KMS-11 (cell line): Measurements from ENCODE around the gene CCNJ.

Experiments
- H2AFZ ChIP-seq: fragments of 200-600 bp; sonication (generic); 2 replicates; pipeline ENCODE4 v1.6.1; 2016; ENCODE audit warnings: antibody characterized with exemption, mixed run types, low read depth
- H3K27ac ChIP-seq: fragments of 200-600 bp; sonication (generic); 2 replicates; pipeline ENCODE4 v1.6.1; 2016; ENCODE audit warnings: mild to moderate bottlenecking, mixed run types
- H3K27me3 ChIP-seq: fragments of 200-600 bp; sonication (generic); 2 replicates; pipeline ENCODE4 v1.6.1; 2017; ENCODE audit warnings: mild to moderate bottlenecking, low read depth, mixed run types, moderate library complexity; ENCODE audit not compliant: insufficient read depth
- H3K36me3 ChIP-seq: fragments of 200-600 bp; sonication (generic); 2 replicates; pipeline ENCODE4 v1.6.1; 2017; ENCODE audit warnings: mild to moderate bottlenecking, mixed run types; ENCODE audit not compliant: insufficient read depth
- H3K4me1 ChIP-seq: fragments of 200-600 bp; sonication (generic); 2 replicates; pipeline ENCODE4 v1.6.1; 2016; ENCODE audit warnings: mild to moderate bottlenecking, low read depth, mixed run types; ENCODE audit not compliant: poor library complexity, severe bottlenecking
- H3K4me2 ChIP-seq: fragments of 200-600 bp; sonication (generic); 2 replicates; pipeline ENCODE4 v1.7.0; 2016; ENCODE audit warnings: mild to moderate bottlenecking, mixed run types
- H3K4me3 ChIP-seq: fragments of 200-600 bp; sonication (generic); IDR thresholded peaks from 2 replicates; pipeline ENCODE4 v1.6.1; 2017; ENCODE audit warnings: low read depth, low read length, mixed read lengths; ENCODE audit not compliant: insufficient read depth
- H3K79me2 ChIP-seq: fragments of 200-600 bp; sonication (generic); 2 replicates; pipeline ENCODE4 v1.6.1; 2016; ENCODE audit warnings: low read depth, mixed run types; ENCODE audit not compliant: insufficient read depth
- H3K9ac ChIP-seq: fragments of 200-600 bp; sonication (generic); 2 replicates; pipeline ENCODE4 v1.6.1; 2016; ENCODE audit warnings: mild to moderate bottlenecking, mixed run types
- H4K20me1 ChIP-seq: fragments of 200-600 bp; sonication (generic); 2 replicates; pipeline ENCODE4 v1.6.1; 2016; ENCODE audit warnings: mild to moderate bottlenecking, mixed run types; ENCODE audit not compliant: insufficient read depth
- TF ChIP-seq, protein P1 (sequence below): fragments of 200-600 bp; sonication (generic); conservative IDR thresholded peaks from 2 replicates; pipeline ENCODE4 v1.6.1; 2017; ENCODE audit warnings: low read depth, mild to moderate bottlenecking, antibody characterized with exemption, low read length, moderate library complexity, mixed read lengths

Gene CCNJ

DNA sequence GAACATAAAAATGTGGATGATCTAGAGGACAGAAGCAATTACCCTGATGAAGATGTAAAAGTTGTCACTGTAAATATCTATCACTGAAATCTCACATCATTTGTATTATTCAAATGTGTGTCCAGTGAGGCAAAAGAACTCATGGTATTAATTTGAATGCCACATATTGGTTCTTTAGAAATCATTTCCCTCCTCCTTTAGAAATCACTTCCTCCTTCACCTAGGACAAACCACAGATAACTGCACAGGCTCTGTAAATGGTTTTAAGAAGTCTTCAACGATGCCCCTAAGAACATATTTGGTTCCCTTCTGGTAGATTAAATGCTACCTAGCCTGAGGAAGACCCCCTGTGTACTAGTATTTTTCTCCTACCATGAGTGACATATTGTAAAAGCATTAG lies 53.6 kb downstream of the CCNJ start:
- H3K36me3 ChIP-seq = no peaks in the 10 kb centered on the region

DNA sequence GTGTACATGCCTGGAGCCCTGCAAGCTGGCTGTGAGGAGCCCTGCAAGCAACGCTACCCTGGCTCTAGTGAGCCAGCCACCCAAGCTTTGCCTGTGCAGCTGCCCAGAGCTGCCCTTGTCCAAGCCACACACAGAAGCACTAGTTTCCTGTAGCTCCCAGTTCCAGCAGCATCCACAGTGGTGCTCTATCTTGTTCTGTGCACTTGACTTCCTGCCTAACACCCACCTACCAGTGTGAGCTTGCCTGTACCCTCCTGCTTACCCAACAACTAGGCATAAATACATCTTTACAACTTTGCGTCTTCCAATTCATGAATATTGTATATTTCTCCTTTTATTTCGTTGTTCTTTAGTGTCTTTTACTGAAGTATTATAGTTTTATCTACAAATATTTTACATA lies 54.5 kb downstream of the CCNJ start:
- Histone ChIP-seq H3K9ac (no peak overlapping the region), H3K4me1 (no peaks in the 10 kb centered on the region), H2AFZ (no peak overlapping the region), H3K4me3 (no peak overlapping the region), H3K27me3 (no peaks in the 10 kb centered on the region), H3K36me3 (no peaks in the 10 kb centered on the region), H4K20me1 (no peaks in the 10 kb centered on the region), H3K4me2 (no peak overlapping the region), H3K27ac (no peak overlapping the region), H3K79me2 (no peaks in the 10 kb centered on the region)
- TF ChIP-seq, protein P1, sequence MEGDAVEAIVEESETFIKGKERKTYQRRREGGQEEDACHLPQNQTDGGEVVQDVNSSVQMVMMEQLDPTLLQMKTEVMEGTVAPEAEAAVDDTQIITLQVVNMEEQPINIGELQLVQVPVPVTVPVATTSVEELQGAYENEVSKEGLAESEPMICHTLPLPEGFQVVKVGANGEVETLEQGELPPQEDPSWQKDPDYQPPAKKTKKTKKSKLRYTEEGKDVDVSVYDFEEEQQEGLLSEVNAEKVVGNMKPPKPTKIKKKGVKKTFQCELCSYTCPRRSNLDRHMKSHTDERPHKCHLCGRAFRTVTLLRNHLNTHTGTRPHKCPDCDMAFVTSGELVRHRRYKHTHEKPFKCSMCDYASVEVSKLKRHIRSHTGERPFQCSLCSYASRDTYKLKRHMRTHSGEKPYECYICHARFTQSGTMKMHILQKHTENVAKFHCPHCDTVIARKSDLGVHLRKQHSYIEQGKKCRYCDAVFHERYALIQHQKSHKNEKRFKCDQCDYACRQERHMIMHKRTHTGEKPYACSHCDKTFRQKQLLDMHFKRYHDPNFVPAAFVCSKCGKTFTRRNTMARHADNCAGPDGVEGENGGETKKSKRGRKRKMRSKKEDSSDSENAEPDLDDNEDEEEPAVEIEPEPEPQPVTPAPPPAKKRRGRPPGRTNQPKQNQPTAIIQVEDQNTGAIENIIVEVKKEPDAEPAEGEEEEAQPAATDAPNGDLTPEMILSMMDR = no peak

More for the DNA sequence above, 53.6 kb downstream of the CCNJ start:
- no peaks in the 10 kb centered on the region for H4K20me1 ChIP-seq
- H3K79me2 ChIP-seq = no peaks in the 10 kb centered on the region
- TF ChIP-seq, protein P1 = no peak
- no peaks in the 10 kb centered on the region for H3K27me3 ChIP-seq
- H3K27ac ChIP-seq = no peak overlapping the region
- no peak overlapping the region for H3K4me2 ChIP-seq
- H3K4me3 ChIP-seq = no peak overlapping the region
- no peak overlapping the region for H2AFZ ChIP-seq
- no peaks in the 10 kb centered on the region for H3K4me1 ChIP-seq
- no peak overlapping the region for H3K9ac ChIP-seq

DNA sequence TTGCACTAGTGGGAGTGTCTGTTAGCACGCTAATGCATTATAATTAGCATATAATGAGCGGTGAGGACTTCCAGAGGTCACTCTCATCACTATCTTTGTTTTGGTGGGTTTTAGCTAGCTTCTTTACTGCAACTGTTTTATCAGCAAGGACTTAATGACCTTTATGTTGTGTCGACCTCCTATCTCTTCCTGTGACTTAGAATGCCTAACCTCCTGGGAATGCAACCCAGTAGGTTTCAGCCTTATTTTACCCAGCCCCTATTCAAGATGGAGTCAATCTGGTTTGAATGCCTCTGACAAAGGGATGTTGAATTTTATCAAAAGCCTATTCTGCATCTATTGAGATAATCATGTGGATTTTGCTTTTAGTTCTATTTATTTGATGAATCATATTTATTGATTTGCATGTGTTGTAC lies 64.2 kb downstream of the CCNJ start:
- no peak overlapping the region for H2AFZ ChIP-seq
- no peaks in the 10 kb centered on the region for H4K20me1 ChIP-seq
- H3K9ac ChIP-seq = no peak overlapping the region
- H3K4me2 ChIP-seq = no peak overlapping the region
- no peaks in the 10 kb centered on the region for H3K79me2 ChIP-seq
- TF ChIP-seq, protein P1 = no peak
- no peaks in the 10 kb centered on the region for H3K36me3 ChIP-seq
- H3K27ac ChIP-seq = no peak overlapping the region
- H3K27me3 ChIP-seq = no peaks in the 10 kb centered on the region
- no peak overlapping the region for H3K4me3 ChIP-seq
- H3K4me1 ChIP-seq = no peaks in the 10 kb centered on the region
